Fibroblast of villous mesenchyme (primary cell): ENCODE data around the gene AIP. TPM values are rescaled to one million over a fixed set of nuclear protein-coding genes. Genes with fewer than 3 reads are reported as not detected.

Experiments used
- DNase-seq: peaks from one replicate; pipeline ENCODE4 v3.0.0-alpha.2; 2010; ENCODE audit warnings: low read depth
- H3K4me3 ChIP-seq: 2 replicates; pipeline ENCODE4 v1.5.1; 2011; ENCODE audit warnings: low read depth, mild to moderate bottlenecking, low read length
- total RNA-seq: library from RNA; depleted of rRNA; stranded (reverse); fragments of >200 nt; gene quantifications from 2 replicates; pipeline ENCODE4 v1.2.3, GENCODE V29; 2012
- TF ChIP-seq, protein P1 (sequence below): IDR thresholded peaks from 2 replicates; pipeline ENCODE4 v1.5.1; 2012; ENCODE audit warnings: low read depth, mild to moderate bottlenecking, low read length; ENCODE audit not compliant: insufficient read depth

Gene AIP
- total RNA-seq, 1 donor: 42.7 TPM

DNA sequence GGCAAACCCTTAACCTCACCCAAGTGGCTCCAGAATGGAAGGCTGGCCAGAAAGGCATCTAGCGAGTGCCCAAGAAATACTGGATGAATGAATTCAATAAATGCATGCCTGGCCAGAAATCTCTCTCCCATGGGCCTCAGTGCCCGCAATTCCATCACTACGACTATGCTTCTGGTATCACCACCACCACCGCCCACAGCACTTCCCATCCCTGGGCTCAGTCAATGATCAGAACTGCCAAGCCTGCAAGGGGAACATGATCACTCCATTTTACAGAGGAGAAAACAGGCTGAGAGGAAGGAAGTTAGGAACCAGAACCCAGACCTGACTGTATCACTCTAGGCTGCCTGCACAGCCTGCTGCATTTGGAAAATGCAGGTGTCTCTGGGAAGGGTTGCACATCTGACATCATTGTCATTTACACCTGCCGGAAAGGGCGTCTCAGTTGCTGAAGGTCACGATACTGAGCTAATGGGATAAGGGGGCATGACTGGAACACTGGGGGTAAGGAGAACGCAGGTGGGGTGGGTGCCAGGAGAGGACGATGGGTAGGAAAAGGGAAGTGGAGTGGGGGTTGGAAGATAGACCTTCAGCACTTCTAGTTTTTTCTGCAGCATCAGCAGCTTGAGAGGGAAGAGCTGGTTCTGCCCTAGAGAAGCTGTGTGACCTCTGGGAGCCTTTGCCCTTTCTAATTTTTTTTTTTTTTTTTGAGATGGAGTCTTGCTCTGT, 33.5 kb upstream of the AIP start:
- TF ChIP-seq, protein P1, sequence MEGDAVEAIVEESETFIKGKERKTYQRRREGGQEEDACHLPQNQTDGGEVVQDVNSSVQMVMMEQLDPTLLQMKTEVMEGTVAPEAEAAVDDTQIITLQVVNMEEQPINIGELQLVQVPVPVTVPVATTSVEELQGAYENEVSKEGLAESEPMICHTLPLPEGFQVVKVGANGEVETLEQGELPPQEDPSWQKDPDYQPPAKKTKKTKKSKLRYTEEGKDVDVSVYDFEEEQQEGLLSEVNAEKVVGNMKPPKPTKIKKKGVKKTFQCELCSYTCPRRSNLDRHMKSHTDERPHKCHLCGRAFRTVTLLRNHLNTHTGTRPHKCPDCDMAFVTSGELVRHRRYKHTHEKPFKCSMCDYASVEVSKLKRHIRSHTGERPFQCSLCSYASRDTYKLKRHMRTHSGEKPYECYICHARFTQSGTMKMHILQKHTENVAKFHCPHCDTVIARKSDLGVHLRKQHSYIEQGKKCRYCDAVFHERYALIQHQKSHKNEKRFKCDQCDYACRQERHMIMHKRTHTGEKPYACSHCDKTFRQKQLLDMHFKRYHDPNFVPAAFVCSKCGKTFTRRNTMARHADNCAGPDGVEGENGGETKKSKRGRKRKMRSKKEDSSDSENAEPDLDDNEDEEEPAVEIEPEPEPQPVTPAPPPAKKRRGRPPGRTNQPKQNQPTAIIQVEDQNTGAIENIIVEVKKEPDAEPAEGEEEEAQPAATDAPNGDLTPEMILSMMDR: no peak
- no peak for DNase-seq

DNA sequence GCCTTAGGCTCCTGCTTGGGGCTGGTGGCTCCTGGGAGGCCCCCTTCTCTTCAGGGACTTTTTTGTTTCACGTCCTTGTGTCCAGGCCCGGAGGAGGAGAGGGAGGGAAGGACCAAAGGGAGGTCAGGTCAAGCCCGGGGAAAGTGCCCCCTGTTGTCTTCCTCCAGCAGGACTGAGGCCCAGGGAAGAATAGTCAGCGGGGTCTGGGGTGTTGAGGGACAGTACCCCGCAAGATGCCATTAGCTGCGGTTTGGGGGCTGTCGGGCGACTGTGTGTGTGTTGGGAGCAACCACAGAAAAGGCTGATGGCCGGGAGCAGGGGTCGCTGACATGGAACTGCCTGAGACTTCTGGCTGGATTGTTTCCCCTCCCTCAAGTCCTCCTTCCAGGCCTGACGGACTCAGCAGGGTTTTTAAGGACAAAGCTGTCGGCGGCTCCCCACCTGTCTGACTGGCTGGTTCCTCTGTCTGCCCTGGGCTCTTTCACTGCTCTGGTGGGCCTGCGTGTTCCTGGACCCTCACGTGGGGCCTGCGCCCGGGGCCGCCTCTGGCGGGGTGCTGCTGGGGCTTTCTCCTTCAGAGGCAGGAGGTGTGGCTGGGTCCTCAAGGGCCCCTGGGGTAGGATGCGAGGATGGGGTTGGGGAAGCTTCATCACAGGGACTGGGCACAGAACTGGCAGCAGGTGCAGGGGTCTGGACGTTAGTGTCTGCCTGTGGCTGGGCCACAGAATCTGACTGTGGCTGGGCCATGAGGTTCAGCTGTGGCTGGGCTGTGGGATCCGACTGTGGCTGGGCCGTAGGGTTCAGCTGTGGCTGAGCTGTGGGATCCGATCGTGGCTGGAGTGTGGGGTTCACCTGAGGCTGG, 31.8 kb upstream of the AIP start:
- DNase-seq: no peak
- TF ChIP-seq, protein P1: no peak
- H3K4me3 ChIP-seq: no peak overlapping the region

More for the DNA sequence above, 33.5 kb upstream of the AIP start:
- H3K4me3 ChIP-seq: no peak overlapping the region

GRCh38 chr11:67451658-67451976, 31.2 kb upstream of the AIP start:
- TF ChIP-seq, protein P1: no peak
- H3K4me3 ChIP-seq: no peak overlapping the region
- DNase-seq: no peak

DNA sequence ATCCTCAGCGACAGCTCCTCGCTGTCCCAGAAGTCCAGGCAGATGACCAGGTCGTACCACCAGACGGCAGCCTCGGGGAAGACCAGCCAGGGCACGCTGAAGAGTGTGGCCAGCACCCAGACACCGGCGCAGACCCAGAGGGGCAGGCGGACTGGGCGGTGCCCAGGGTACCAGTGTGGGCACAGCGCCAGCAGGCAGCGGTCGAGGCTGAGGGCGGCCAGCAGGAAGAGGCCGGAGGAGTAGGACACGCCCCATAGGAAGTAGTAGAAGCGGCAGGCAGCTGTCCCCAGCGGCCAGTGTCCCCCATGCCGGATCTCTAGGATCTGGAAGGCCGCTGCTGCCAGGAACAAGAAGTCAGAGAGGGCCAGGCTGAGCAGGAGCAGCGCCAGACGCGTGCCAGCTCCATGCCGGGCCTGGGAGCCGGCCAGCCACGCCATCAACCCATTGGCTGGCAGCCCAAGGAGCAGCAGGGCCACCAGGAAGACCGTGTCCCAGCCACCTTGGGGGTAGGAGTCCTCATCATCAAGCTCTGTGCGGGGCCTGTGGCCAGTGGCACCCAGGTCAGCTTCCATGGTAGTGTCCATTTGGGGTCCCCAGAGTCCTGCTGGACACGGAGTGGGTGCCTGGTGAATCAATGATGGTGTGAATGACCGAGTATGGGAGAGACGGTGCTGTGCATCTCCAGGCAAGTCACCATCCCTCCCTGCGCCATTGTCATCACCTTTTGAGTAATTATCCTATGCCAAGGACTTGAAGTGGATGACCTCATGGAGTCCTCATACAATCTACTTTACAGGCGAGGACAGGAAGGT, 30.5 kb upstream of the AIP start, which contains the start of gene GPR152:
Gene GPR152, minus strand, starts transcription at position 589 of the 812 bp plus-strand sequence. Its CDS starts 5 bp downstream, at position 584.
- no peak for DNase-seq

DNA sequence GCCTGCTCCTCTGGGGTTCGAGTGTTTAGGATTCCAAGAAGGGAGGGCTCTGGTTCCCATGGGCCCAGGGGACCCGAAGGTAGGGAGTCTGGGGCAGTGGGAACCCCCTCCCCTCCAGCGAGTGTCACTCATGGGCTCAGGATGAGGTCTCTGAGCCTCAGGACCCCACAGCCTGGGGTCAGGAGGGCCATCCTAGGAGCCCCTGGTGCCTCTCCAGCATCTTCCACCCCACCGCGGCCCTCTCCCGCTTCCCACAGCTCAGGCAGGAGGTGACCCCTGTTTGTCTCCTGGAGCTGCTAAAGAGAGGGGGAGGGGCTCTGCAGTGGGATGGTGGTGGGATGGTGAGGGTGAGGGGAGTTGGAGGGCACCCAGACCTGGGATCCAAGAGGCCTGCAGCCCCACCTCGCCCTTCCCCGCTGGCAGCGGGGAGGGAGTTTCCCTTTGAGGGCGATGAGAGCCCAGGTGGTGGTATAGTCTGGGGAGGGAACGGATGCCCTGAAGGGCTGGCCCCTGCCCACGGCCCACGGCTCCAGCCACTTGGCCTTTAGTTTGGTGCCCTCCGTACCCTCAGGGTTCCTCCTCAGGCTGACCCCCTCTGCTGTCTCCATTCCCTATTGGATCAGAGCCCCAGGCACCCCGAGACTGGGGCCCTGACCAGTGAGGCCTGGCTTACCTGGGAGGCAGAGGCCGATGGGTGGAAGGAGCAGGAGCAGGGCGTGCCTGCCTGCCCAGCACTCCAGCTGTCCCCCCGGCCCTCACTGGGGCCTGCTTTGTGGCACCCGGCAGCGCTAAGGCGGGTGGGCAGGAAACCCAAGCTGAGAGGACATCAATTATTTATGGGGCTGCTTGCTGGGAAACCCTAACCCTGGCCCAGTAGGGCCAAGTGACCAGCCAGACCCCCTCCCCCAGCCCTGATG, 28.8 kb upstream of the AIP start:
- H3K4me3 ChIP-seq: no peak overlapping the region
- TF ChIP-seq, protein P1: no peak
- DNase-seq: no peak

More for the DNA sequence above, 30.5 kb upstream of the AIP start, which contains the start of gene GPR152:
- TF ChIP-seq, protein P1: no peak
- no peak within 1 kb of the TSS for H3K4me3 ChIP-seq
